Measurements from ENCODE around the gene NCF4.

GRCh38 chr22:36898690-36899089 is 37.9 kb downstream of the NCF4 start:
- no peak for TF ChIP-seq CTCF (conservative IDR thresholded peaks at IDR 0.05; ENCODE audit: low read depth, low read length)
- no peak for TF ChIP-seq POLR2A (IDR thresholded peaks at IDR 0.05; ENCODE audit: low read depth, low read length)
- TF ChIP-seq NFE2L2 (IDR thresholded peaks at IDR 0.05; ENCODE audit: low read depth, low read length): no peak

Measured in IMR-90 (cell line).